OCI-LY7 (cell line): ENCODE measurements around the gene TRAF3. TPM values are rescaled to one million over a fixed set of nuclear protein-coding genes. Genes with fewer than 3 reads are reported as not detected.

Experiments used
- Bru-seq: library from RNA; stranded (reverse); fragments of 400-500 nt; gene quantifications from one replicate; lab custom pipeline; 2021; lab: Mats Ljungman, UMichigan
- BruChase-seq, 2 experiments: library from RNA; stranded (reverse); fragments of 400-500 nt; gene quantifications; one replicate each; lab custom pipeline; 2021; lab: Mats Ljungman, UMichigan
- BruUV-seq: library from RNA; stranded (reverse); fragments of 400-500 nt; replicated peaks from 2 replicates; lab custom pipeline; 2021; lab: Mats Ljungman, UMichigan
- CTCF ChIA-PET: fragments of 300-600 bp; sonication (Branson Sonifier 250); formaldehyde crosslinking; loops from one replicate; lab custom pipeline; 2022; ENCODE audit warnings: antibody characterized with exemption; ENCODE audit not compliant: unreplicated experiment; lab: Charles Lee
- POLR2A ChIA-PET: fragments of 300-600 bp; sonication (Branson Sonifier 250); formaldehyde crosslinking; loops from one replicate; lab custom pipeline; 2022; ENCODE audit warnings: antibody characterized with exemption; lab: Charles Lee
- DNase-seq: peaks from one replicate; pipeline ENCODE4 v3.0.0-alpha.2; 2015; ENCODE audit warnings: low spot score
- H2AFZ ChIP-seq: fragments of 200-600 bp; sonication (generic), shearing (Covaris generic); 2 replicates; pipeline ENCODE4 v1.6.1; 2014; ENCODE audit warnings: mild to moderate bottlenecking, antibody characterized with exemption, low read length, moderate library complexity
- H3K27ac ChIP-seq: fragments of 200-600 bp; sonication (generic); 2 replicates; pipeline ENCODE4 v1.5.1; 2014; ENCODE audit warnings: mixed run types, low read depth, mild to moderate bottlenecking, moderate library complexity, low read length, inconsistent platforms; ENCODE audit not compliant: poor library complexity, severe bottlenecking
- H3K36me3 ChIP-seq: fragments of 200-600 bp; sonication (generic); 2 replicates; pipeline ENCODE4 v1.6.1; 2014; ENCODE audit warnings: mild to moderate bottlenecking, antibody characterized with exemption, low read length, moderate library complexity, mixed read lengths; ENCODE audit not compliant: insufficient read depth
- H3K4me1 ChIP-seq: fragments of 200-600 bp; sonication (generic); 2 replicates; pipeline ENCODE4 v1.5.1; 2014; ENCODE audit warnings: mild to moderate bottlenecking, low read length; ENCODE audit not compliant: insufficient read depth, poor library complexity, severe bottlenecking
- H3K4me2 ChIP-seq: fragments of 200-600 bp; sonication (generic); 2 replicates; pipeline ENCODE4 v1.6.1; 2014; ENCODE audit warnings: mild to moderate bottlenecking, low read length
- H3K4me3 ChIP-seq: fragments of 200-600 bp; sonication (generic); 2 replicates; pipeline ENCODE4 v1.5.1; 2014; ENCODE audit warnings: mild to moderate bottlenecking, low read depth, low read length; ENCODE audit not compliant: poor library complexity, severe bottlenecking
- H3K79me2 ChIP-seq: fragments of 200-600 bp; sonication (generic); 2 replicates; pipeline ENCODE4 v1.6.1; 2016; ENCODE audit warnings: low read depth, mild to moderate bottlenecking, low read length, moderate library complexity, mixed read lengths; ENCODE audit not compliant: insufficient read depth
- H3K9me2 ChIP-seq: fragments of 200-600 bp; sonication (generic); 2 replicates; pipeline ENCODE4 v1.6.1; 2016; ENCODE audit warnings: mild to moderate bottlenecking, low read length, mixed read lengths; ENCODE audit not compliant: insufficient read depth
- H3K9me3 ChIP-seq: fragments of 200-600 bp; sonication (generic); 2 replicates; pipeline ENCODE4 v1.6.1; 2014; ENCODE audit warnings: mild to moderate bottlenecking, mixed run types, low read length, mixed read lengths
- H4K20me1 ChIP-seq: fragments of 200-600 bp; sonication (generic); 2 replicates; pipeline ENCODE4 v1.6.1; 2014; ENCODE audit warnings: mild to moderate bottlenecking, antibody characterized with exemption, low read length, moderate library complexity, mixed read lengths; ENCODE audit not compliant: insufficient read depth
- CTCF ChIP-seq: fragments of 200-600 bp; sonication (generic); conservative IDR thresholded peaks from 2 replicates; pipeline ENCODE4 v1.5.1; 2014; ENCODE audit warnings: mild to moderate bottlenecking, antibody characterized with exemption, low read length, moderate library complexity, mixed read lengths
- EZH2phosphoT487 ChIP-seq: fragments of 200-600 bp; sonication (generic); IDR thresholded peaks from 2 replicates; pipeline ENCODE4 v1.6.1; 2018; ENCODE audit warnings: low read depth, borderline replicate concordance, mild to moderate bottlenecking, mixed run types, antibody characterized with exemption, low read length, moderate library complexity, mixed read lengths
- intact Hi-C: fragments of 100-400 bp; cut with micrococcal nuclease; formaldehyde crosslinking; loops from one replicate; pipeline ENCODE4 v1.10.0; 2022; ENCODE audit not compliant: unreplicated experiment
- long read RNA-seq: library from polyadenylated mRNA; stranded (forward); transcript quantifications from one replicate; pipeline ENCODE4 v2.0.0, GENCODE V29; 2022
- total RNA-seq, 2 experiments: library from RNA; depleted of rRNA in 1 of 2; stranded (reverse); fragments of >200 nt in 1 of 2; shearing (Covaris generic) in 1 of 2; gene quantifications; 2 replicates each; pipeline ENCODE4 v1.2.3, GENCODE V29; 2014 to 2022

Gene TRAF3
- total RNA-seq (2014; rRNA removed; shearing (Covaris generic)) (0.59 and 0.82 TPM in 2 replicates), total RNA-seq (2022) (1.5 and 2.9 TPM in 2 replicates), Bru-seq, nascent RNA (percentile 36 among the genes with signal in this experiment), BruChase-seq, experiment 1, labeled RNA remaining after a 6-hour chase (percentile 39 among the genes with signal in this experiment), BruChase-seq, experiment 2, labeled RNA remaining after a 2-hour chase (percentile 39 among the genes with signal in this experiment)
- long read RNA-seq, partial matches to known transcripts, result 0 of 2 reads
- long read RNA-seq, other reads (novel, unspliced or antisense), result 2 of 2 reads

GRCh38 chr14:102776761-102777710, at the start of gene TRAF3:
TRAF3 (plus strand) TSS chr14:102777449; CDS start chr14:102870202, 92,753 bp downstream.
- Histone ChIP-seq H4K20me1 (no peaks in the 10 kb centered on the region), H2AFZ (peak within 1 kb of the TSS; percentile 73), H3K4me3 (peak within 1 kb of the TSS; percentile 73), H3K9me2 (no peaks in the 10 kb centered on the region), H3K36me3 (no peaks in the 10 kb centered on the region), H3K4me2 (peak within 1 kb of the TSS; percentile 82), H3K4me1 (peaks cover 12% of the 10 kb centered on the region), H3K79me2 (no peaks in the 10 kb centered on the region), H3K9me3 (no peaks in the 10 kb centered on the region), H3K27ac (no peak within 1 kb of the TSS)
- intact Hi-C loops, result no loop called here
- POLR2A ChIA-PET, result interaction anchor here (0.6 kb wide), 1 partner anchor 196 kb away, joined by 3 read pairs; no protein-coding TSS in a partner anchor
- DNase-seq, result peak; percentile 70
- no peak for TF ChIP-seq EZH2phosphoT487
- no peak for TF ChIP-seq CTCF
- no TSS peak for BruUV-seq
- CTCF ChIA-PET, result no interaction called here

GRCh38 chr14:102728501-102728900, 48.7 kb upstream of the TRAF3 start:
- H3K27ac ChIP-seq, result no peak overlapping the region
- no peaks in the 10 kb centered on the region for H3K9me2 ChIP-seq
- BruUV-seq, result no TSS peak
- H3K79me2 ChIP-seq, result no peaks in the 10 kb centered on the region
- H3K4me3 ChIP-seq, result no peak overlapping the region
- no peaks in the 10 kb centered on the region for H4K20me1 ChIP-seq
- POLR2A ChIA-PET, result no interaction called here
- no peak overlapping the region for H3K4me2 ChIP-seq
- H3K9me3 ChIP-seq, result no peaks in the 10 kb centered on the region
- CTCF ChIA-PET, result no interaction called here
- TF ChIP-seq EZH2phosphoT487, result no peak
- TF ChIP-seq CTCF, result no peak
- no peak for DNase-seq
- peaks cover 58% of the 10 kb centered on the region for H3K36me3 ChIP-seq
- intact Hi-C loops, result no loop called here
- H2AFZ ChIP-seq, result no peak overlapping the region
- no peaks in the 10 kb centered on the region for H3K4me1 ChIP-seq
